Transverse colon (tissue), 4 donors: ENCODE results near the gene MSL3. TPM values are rescaled to one million over a fixed set of nuclear protein-coding genes. Genes with fewer than 3 reads are reported as not detected.

ENCODE experiments used
- DNase-seq: peaks from one replicate; pipeline ENCODE4 v3.0.0-alpha.2; 2019
- H3K27ac ChIP-seq, 4 donors: fragments of 200-600 bp; sonication (generic); 2 replicates each; pipeline ENCODE4 v1.5.1; 2016 to 2018; ENCODE audit warnings: inconsistent platforms in 4 of 4
- H3K27me3 ChIP-seq: fragments of 200-600 bp; sonication (generic); 2 replicates; pipeline ENCODE4 v1.5.1; 2017; ENCODE audit warnings: inconsistent platforms
- H3K36me3 ChIP-seq, 4 donors: fragments of 200-600 bp; sonication (generic); 2 replicates each; pipeline ENCODE4 v1.5.1; 2017 to 2019; ENCODE audit warnings: inconsistent platforms in 4 of 4
- H3K4me1 ChIP-seq, 4 donors: fragments of 200-600 bp; sonication (generic); 2 replicates each; pipeline ENCODE4 v1.5.1; 2017 to 2020; ENCODE audit warnings: inconsistent platforms in 4 of 4
- H3K4me3 ChIP-seq, 4 donors: fragments of 200-600 bp; sonication (generic); 1 replicate in 1 of 4; 2 replicates in 3 of 4; pipeline versions ENCODE4 v1.5.1 to v1.6.1; 2017 to 2019; ENCODE audit warnings: inconsistent platforms in 4 of 4
- H3K9me3 ChIP-seq, 2 donors: fragments of 200-600 bp; sonication (generic); 2 replicates each; pipeline ENCODE4 v1.5.1; 2017 to 2019; ENCODE audit warnings: inconsistent platforms in 2 of 2
- CTCF ChIP-seq, 5 experiments: fragments of 200-600 bp in 3 of 5; fragments of 450-650 bp in 2 of 5; sonication (generic) in 3 of 5; IDR thresholded peaks; 1 replicate in 2 of 5; 2 replicates in 3 of 5; pipeline ENCODE4 v1.5.1; 2016 to 2017; ENCODE audit warnings: antibody characterized with exemption in 5 of 5, inconsistent platforms in 3 of 5, mild to moderate bottlenecking in 2 of 5, moderate library complexity in 1 of 5
- EP300 ChIP-seq: sonication (generic); formaldehyde crosslinking; IDR thresholded peaks from one replicate; pipeline ENCODE4 v1.6.1; 2017; ENCODE audit warnings: antibody characterized with exemption, low read depth
- POLR2A ChIP-seq: fragments of 450-650 bp; IDR thresholded peaks from one replicate; pipeline ENCODE4 v1.6.1; 2016; ENCODE audit warnings: antibody characterized with exemption, mild to moderate bottlenecking, moderate library complexity
- POLR2AphosphoS5 ChIP-seq, 3 donors: sonication (generic); formaldehyde crosslinking; IDR thresholded peaks; one replicate each; pipeline ENCODE4 v1.6.1; 2016; ENCODE audit warnings: antibody characterized with exemption in 3 of 3
- WGBS, 2 donors: methylation state at CpG; one replicate each; pipeline ENCODE4 v1.1.5; 2018; ENCODE audit warnings: low coverage in 1 of 2; 5-methylcytosine and 5-hydroxymethylcytosine counted together
- in situ Hi-C, 4 donors: fragments of 200-750 bp; cut with MboI; loops; one replicate each; pipeline versions ENCODE4 v1.15.0 to v1.15.1; 2017; ENCODE audit warnings: low sequenced_read_pairs in 3 of 4, low pct_ligation_motif_present in 1 of 4, low pct_unique_long_range_greater_than_20kb in 1 of 4
- intact Hi-C: fragments of 100-400 bp; cut with DNase I; formaldehyde crosslinking; loops from one replicate; pipeline ENCODE4 v1.15.1; 2023; ENCODE audit warnings: low total_unique reads
- total RNA-seq, 4 donors: library from RNA; depleted of rRNA; stranded (reverse); fragments of >200 nt; gene quantifications; one replicate each; pipeline ENCODE4 v1.1.0, GENCODE V29; 2016

MSL3 gene
- total RNA-seq, 4 donors from 2014 or later, result 11.9 to 37.8 (median 25.9) TPM

GRCh38 chrX:11725631-11726442 is 32.2 kb upstream of the MSL3 start:
- no peaks in the 10 kb centered on the region for H3K9me3 ChIP-seq
- DNase-seq, result no peak
- H3K4me1 ChIP-seq, result no peaks in the 10 kb centered on the region
- 63 to 83% methylated on average over 5 to 8 of the region's 8 CpGs for WGBS, 2 donors
- no peak overlapping the region for H3K4me3 ChIP-seq
- intact Hi-C loops (loop anchor here (2.0 kb wide), 1 partner anchor 191 kb away; no protein-coding TSS in a partner anchor), in situ Hi-C loops (no loop called here)
- no peak overlapping the region for H3K27ac ChIP-seq
- no peaks in the 10 kb centered on the region for H3K36me3 ChIP-seq
- no peaks in the 10 kb centered on the region for H3K27me3 ChIP-seq
- TF ChIP-seq EP300, result no peak
- no peak for TF ChIP-seq POLR2A
- no peak for TF ChIP-seq POLR2AphosphoS5 (IDR thresholded peaks at IDR 0.05)
- no peak for TF ChIP-seq CTCF (IDR thresholded peaks at IDR 0.05)

GRCh38 chrX:11728556-11728955 is 29.5 kb upstream of the MSL3 start:
- Histone ChIP-seq H3K4me3 (no peak overlapping the region), H3K36me3 (no peaks in the 10 kb centered on the region), H3K27me3 (no peaks in the 10 kb centered on the region), H3K27ac (no peak overlapping the region), H3K9me3 (no peaks in the 10 kb centered on the region), H3K4me1 (no peaks in the 10 kb centered on the region)
- in situ Hi-C loops (no loop called here), intact Hi-C loops (no loop called here)
- 56% methylated on average over 2 of the region's 2 CpGs; no CpG with 5 or more reads in 1 of the 2 donors for WGBS, 2 donors
- TF ChIP-seq POLR2AphosphoS5 (IDR thresholded peaks at IDR 0.05) (no peak), EP300 (no peak), POLR2A (no peak), CTCF (IDR thresholded peaks at IDR 0.05) (no peak)
- no peak for DNase-seq

DNA sequence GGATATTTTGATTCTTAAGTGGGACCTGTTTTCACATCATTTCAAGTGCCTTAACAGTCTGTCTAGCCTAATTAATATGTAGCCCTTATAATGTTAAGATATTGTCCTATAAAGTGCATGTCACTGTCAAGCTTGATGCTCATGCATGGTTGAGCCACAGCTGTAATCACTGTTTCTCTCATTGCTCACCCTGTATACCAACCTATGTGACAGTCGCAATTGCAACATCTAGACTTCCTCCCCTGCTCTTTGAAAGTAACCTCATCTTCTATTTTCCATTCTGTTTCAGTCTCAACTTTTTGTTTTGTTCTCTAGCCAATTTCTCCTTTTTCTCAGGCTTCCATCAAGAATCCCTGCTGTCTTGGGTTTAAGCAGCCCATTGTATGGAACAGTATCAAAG is 24.4 kb upstream of the MSL3 start:
- no peaks in the 10 kb centered on the region for H3K9me3 ChIP-seq
- in situ Hi-C loops, result no loop called here
- no peaks in the 10 kb centered on the region for H3K27me3 ChIP-seq
- H3K4me3 ChIP-seq, result no peak overlapping the region
- no peak for DNase-seq
- H3K4me1 ChIP-seq, result no peaks in the 10 kb centered on the region
- intact Hi-C loops, result no loop called here
- TF ChIP-seq POLR2AphosphoS5 (IDR thresholded peaks at IDR 0.05), result no peak
- no peak for TF ChIP-seq CTCF (IDR thresholded peaks at IDR 0.05)
- no peak for TF ChIP-seq EP300
- no peak for TF ChIP-seq POLR2A
- H3K36me3 ChIP-seq, result no peaks in the 10 kb centered on the region
- 50 to 80% methylated on average over 1 of the region's 1 CpG for WGBS, 2 donors
- no peak overlapping the region for H3K27ac ChIP-seq

GRCh38 chrX:11739776-11740175 is 18.3 kb upstream of the MSL3 start:
- Histone ChIP-seq H3K36me3 (no peaks in the 10 kb centered on the region), H3K9me3 (no peaks in the 10 kb centered on the region), H3K4me1 (no peaks in the 10 kb centered on the region), H3K4me3 (no peak overlapping the region), H3K27me3 (no peaks in the 10 kb centered on the region), H3K27ac (no peak overlapping the region)
- 63 to 68% methylated on average over 2 of the region's 2 CpGs for WGBS, 2 donors
- TF ChIP-seq CTCF (IDR thresholded peaks at IDR 0.05) (no peak), EP300 (no peak), POLR2AphosphoS5 (IDR thresholded peaks at IDR 0.05) (no peak), POLR2A (no peak)
- no peak for DNase-seq
- in situ Hi-C loops (no loop called here), intact Hi-C loops (no loop called here)
